ENCODE data around the gene DOK7. TPM values are rescaled to one million over a fixed set of nuclear protein-coding genes. Genes with fewer than 3 reads are reported as not detected.

Gene DOK7
- total and polyA plus RNA-seq, 12 donors = 30.3 to 89.7 (median 39.0) TPM

DNA sequence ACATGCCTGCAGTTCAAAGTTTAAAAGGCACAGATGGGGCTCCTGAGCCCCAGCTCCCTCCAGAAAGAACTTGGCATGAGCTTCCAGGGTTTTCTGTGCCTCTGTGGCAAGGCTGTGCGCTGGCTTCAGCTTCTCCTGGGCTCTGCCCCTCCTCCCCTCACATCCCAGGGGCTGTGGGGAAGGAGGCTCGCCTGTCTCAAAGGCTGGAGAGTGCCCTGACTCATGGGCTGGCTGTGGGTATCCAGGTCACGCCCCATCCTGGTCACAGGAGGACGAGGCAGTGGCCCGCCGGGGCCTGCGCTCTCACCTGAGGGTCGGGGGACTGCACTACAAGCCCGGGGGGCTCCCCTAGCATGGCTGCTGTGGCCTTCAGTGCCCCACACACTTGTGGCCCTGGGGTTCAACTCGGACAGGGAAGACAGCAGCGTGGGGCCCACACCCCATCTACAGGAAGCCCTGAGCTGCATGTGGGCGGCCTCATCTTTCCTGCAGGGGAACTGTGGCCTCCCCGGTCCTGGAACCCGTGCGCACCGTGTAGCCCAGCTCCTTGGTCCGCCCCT, 51.2 kb downstream of the DOK7 start:
- H3K27me3 ChIP-seq = no peaks in the 10 kb centered on the region
- H3K9me3 ChIP-seq = no peaks in the 10 kb centered on the region
- no peak overlapping the region for H3K4me3 ChIP-seq
- H3K27ac ChIP-seq = no peak overlapping the region
- 91% methylated on average over 16 to 17 of the region's 17 CpGs for WGBS, 2 donors
- no peak for TF ChIP-seq CTCF (IDR thresholded peaks at IDR 0.05)
- peak in 1 of 8 donors; percentile 16 for ATAC-seq
- peaks cover 5 to 99% (median 69%) of the 10 kb centered on the region in 9 donors for H3K36me3 ChIP-seq
- intact Hi-C loops (cut with DNase I) = no loop called here
- DNase-seq = no peak
- peaks cover 0 to 6% (median 0%) of the 10 kb centered on the region in 9 donors for H3K4me1 ChIP-seq

DNA sequence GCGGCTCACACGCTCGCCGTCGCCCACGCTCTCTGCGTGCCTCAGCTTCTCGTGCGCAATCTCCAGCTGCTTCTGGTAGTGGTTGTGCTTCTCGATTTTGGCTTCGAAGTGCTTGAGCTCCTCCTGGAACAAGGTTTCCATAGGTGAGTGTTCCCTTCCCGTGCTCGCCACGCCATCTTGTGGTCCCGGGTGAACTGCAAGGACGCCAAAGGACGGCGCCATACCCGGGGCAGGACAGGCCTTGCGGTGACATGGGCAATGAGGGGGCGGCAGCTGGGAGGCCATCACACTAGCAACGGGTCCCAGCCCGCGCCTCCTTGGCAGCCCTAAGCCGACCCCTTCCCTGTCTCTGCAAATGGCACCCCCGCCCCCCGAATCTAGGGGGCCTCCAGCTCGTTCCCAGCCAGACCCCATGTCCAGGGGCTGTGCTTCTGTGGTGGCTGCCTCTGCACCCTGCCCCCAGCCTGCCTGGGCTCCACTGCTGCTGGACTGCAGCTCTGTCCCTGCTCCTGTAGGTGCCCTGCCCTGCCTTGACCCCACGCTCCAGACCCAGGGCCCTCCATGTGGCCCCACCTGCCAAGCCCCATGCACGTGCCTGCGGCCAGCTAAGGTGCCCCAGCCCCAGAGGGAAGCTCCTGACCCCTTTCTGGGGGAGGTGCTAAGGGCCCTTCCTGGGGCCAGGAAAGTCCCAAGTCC, 51.8 kb downstream of the DOK7 start:
- WGBS, 2 donors = 79 to 89% methylated on average over 31 of the region's 31 CpGs
- H3K4me1 ChIP-seq = peaks cover 0 to 6% (median 0%) of the 10 kb centered on the region in 9 donors
- H3K4me3 ChIP-seq = no peak overlapping the region
- H3K27me3 ChIP-seq = no peaks in the 10 kb centered on the region
- intact Hi-C loops (cut with DNase I) = no loop called here
- H3K36me3 ChIP-seq = peaks cover 9 to 99% (median 73%) of the 10 kb centered on the region in 9 donors
- H3K9me3 ChIP-seq = no peaks in the 10 kb centered on the region
- ATAC-seq (peak in 6 of 8 donors; percentile 18 to 37 (median 24)), DNase-seq (no peak)
- H3K27ac ChIP-seq = no peak overlapping the region
- peak in 6 of 9 donors; percentile 16 to 50 (median 31) for TF ChIP-seq CTCF (IDR thresholded peaks at IDR 0.05)

DNA sequence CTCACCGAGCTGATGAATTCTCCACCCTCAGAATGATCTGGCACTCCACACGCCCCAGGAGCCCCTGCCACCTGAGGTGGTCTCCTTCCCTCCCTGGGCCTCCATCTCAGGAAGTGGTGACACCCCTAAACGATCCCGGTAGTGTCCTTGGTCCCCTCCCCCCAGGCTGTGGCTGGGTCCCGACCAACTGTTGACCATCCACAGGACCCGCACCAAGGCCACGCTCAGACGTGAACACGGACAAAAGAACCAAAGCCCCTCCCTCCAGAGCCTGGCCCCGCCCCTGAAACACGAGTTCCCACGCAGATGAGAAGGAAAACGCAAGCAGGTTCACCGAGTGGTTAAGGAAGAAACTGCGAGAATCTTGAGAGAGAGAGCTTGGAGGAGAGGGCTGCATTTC, 52.5 kb downstream of the DOK7 start:
- intact Hi-C loops (cut with DNase I) = no loop called here
- H3K27ac ChIP-seq = no peak overlapping the region
- DNase-seq (no peak), ATAC-seq (no peak)
- H3K4me3 ChIP-seq = no peak overlapping the region
- no peaks in the 10 kb centered on the region for H3K9me3 ChIP-seq
- H3K27me3 ChIP-seq = no peaks in the 10 kb centered on the region
- H3K36me3 ChIP-seq = peaks cover 8 to 99% (median 74%) of the 10 kb centered on the region in 9 donors
- peaks cover 0 to 6% (median 0%) of the 10 kb centered on the region in 9 donors for H3K4me1 ChIP-seq
- TF ChIP-seq CTCF (IDR thresholded peaks at IDR 0.05) = no peak
- WGBS, 2 donors = 83 to 86% methylated on average over 15 of the region's 15 CpGs

DNA sequence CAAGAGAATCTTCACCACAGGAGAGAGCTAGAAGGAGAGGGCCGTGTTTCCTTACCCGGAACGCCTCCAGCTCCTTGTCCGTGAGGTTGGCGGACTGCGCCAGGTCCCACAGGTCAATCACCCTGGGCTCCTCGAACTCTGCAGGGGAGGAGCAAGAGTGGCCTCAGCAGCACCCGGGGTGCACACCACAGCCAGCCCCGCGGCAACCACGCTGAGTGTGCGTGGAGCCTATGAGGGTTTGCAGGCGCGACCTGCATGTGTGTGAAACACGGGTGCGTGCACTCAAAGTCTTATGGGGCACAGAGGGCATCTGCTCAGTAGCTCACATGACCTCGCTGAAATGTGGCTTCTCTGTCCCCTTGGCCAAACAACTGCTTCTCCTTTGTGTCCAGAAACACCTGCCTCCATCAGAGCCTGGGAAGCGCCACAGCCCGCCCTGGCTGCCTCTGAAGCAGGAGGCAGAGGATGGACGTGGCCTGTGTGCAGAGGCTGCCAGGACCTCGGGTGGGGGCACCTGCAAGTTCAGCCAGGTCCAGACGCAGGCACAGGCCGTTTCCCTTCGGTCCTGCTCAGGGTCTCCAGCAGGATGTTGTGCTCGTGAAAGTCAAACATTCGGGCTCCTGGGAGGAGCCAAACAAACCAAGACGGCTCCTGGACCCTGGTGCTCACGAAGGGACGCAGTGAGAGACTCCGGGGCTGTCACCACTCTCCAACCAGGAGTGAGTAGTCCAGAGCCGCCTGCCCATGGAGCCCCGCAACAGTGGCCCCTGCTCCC, 53.1 kb downstream of the DOK7 start:
- WGBS, 2 donors = 90 to 92% methylated on average over 32 of the region's 32 CpGs
- DNase-seq = no peak
- peaks cover 5 to 99% (median 80%) of the 10 kb centered on the region in 9 donors for H3K36me3 ChIP-seq

More for the DNA sequence above, 53.1 kb downstream of the DOK7 start:
- no peak for ATAC-seq
- H3K4me1 ChIP-seq = peaks cover 0 to 6% (median 0%) of the 10 kb centered on the region in 9 donors
- H3K9me3 ChIP-seq = no peaks in the 10 kb centered on the region
- H3K27me3 ChIP-seq = no peaks in the 10 kb centered on the region
- H3K4me3 ChIP-seq = no peak overlapping the region
- intact Hi-C loops (cut with DNase I) = no loop called here
- TF ChIP-seq CTCF (IDR thresholded peaks at IDR 0.05) = no peak
- no peak overlapping the region for H3K27ac ChIP-seq

All from heart right ventricle (tissue), 16 donors.